Effector memory CD8-positive, alpha-beta T cell (primary cell): ENCODE measurements around the gene CETP.

Experiments used
- ATAC-seq: fragments of 150-1000 bp; cut with Tn5 transposase; replicated peaks from 2 replicates; pipeline ENCODE4 v1.10.0; 2021; ENCODE audit warnings: mild to moderate bottlenecking, moderate library complexity
- DNase-seq, 3 experiments: peaks; one replicate each; pipeline ENCODE4 v3.0.0; 2021
- H3K27ac Mint-ChIP-seq, 2 donors: one replicate each; pipeline ENCODE4 v1.8.0; 2022; ENCODE audit warnings: mild to moderate bottlenecking in 2 of 2, mixed read lengths in 2 of 2, moderate library complexity in 2 of 2
- H3K27me3 Mint-ChIP-seq, 2 donors: one replicate each; pipeline ENCODE4 v1.8.0; 2022; ENCODE audit warnings: mixed read lengths in 2 of 2
- H3K36me3 Mint-ChIP-seq: one replicate; pipeline ENCODE4 v1.8.0; 2022; ENCODE audit warnings: mild to moderate bottlenecking, moderate library complexity, mixed read lengths; ENCODE audit not compliant: insufficient read depth
- H3K4me1 Mint-ChIP-seq, 2 donors: one replicate each; pipeline ENCODE4 v1.8.0; 2022; ENCODE audit warnings: low read depth in 2 of 2, mixed read lengths in 2 of 2
- H3K4me3 Mint-ChIP-seq, 2 donors: one replicate each; pipeline ENCODE4 v1.8.0; 2022; ENCODE audit warnings: mild to moderate bottlenecking in 2 of 2, mixed read lengths in 2 of 2, moderate library complexity in 2 of 2
- H3K9me3 Mint-ChIP-seq, 2 donors: one replicate each; pipeline ENCODE4 v1.8.0; 2022; ENCODE audit warnings: mixed read lengths in 2 of 2

CETP gene

DNA sequence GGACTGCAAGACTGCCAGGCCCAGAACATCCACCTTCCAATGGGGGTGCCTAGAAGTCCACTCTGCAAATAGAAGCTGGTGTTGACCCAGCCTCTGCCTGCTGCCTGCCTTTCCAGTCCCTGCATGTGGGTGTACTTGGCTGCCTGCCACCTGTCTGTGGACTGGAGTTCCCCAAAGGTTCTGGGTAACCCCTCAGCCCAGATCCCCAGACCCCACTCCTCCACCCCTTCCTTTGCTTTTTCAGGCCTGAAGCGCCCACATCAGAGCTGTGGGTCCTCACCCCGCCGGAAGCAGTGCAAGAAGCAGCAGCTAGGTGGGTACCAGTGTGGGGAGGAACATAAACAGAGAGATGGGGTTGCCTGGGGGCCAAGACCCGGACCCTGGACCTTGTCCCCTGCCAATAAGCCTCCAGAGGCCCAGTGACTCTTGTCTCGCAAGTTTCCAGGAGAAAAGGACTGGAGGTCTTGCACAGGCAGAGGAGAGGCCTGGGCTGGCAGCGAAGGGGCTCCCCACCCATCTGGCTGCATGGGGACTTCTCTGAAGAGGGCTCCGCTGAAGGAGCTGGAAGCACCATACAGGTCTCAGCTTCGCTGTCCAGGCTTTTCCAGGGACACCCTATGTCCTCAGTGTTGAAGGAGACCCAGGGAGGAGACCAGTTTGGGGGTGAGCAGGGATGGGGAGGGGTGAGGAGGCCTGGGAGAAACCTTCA, 61.9 kb downstream of the CETP start:
- Mint-ChIP-seq H3K27ac (peak overlapping the region; percentile 90 to 93), H3K36me3 (peaks cover 87% of the 10 kb centered on the region), H3K27me3 (no peaks in the 10 kb centered on the region), H3K9me3 (no peaks in the 10 kb centered on the region), H3K4me1 (peaks cover 75 to 78% of the 10 kb centered on the region in 2 donors), H3K4me3 (peak overlapping the region; percentile 75 to 77)
- DNase-seq, result peak; percentile 77 to 79 (median 78)
- ATAC-seq, result peak; percentile 92

DNA sequence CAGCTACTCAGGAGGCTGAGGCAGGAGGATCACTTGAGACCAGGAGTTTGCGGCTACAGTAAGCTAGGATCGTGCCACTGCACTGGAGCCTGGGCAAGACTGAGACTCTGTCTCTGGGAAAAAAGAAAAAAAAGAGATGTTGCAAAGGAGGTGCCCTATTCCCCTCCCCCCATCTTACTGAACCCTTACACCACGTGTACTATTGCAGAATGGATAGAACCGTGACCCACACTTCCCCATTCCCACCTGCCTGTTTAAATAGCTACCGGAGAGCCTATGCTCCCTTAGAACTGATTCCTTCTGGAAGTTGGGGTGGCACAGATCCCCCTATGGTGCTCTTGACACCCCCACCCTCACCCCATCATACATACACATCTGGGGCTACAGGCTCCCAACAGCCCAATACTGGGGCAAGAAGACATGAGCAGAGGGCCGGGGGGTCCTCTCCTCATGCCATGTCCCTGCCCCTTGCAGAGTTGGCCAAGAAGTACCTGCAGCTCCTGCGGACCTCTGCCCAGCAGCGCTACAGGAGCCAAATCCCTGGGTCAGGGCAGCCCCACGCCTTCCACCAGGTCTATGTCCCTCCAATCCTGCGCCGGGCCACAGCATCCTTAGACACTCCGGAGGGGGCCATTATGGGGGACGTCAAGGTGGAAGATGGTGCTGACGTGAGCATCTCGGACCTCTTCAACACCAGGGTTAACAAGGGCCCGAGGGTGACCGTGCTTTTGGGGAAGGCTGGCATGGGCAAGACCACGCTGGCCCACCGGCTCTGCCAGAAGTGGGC, 63.3 kb downstream of the CETP start:
- ATAC-seq (no peak), DNase-seq (no peak)
- H3K4me1 Mint-ChIP-seq, result peaks cover 79 to 83% of the 10 kb centered on the region in 2 donors
- peak overlapping the region; percentile 36 to 77 for H3K4me3 Mint-ChIP-seq
- no peaks in the 10 kb centered on the region for H3K9me3 Mint-ChIP-seq
- H3K36me3 Mint-ChIP-seq, result peaks cover 81% of the 10 kb centered on the region
- H3K27ac Mint-ChIP-seq, result peak overlapping the region; percentile 70 to 93
- H3K27me3 Mint-ChIP-seq, result no peaks in the 10 kb centered on the region

DNA sequence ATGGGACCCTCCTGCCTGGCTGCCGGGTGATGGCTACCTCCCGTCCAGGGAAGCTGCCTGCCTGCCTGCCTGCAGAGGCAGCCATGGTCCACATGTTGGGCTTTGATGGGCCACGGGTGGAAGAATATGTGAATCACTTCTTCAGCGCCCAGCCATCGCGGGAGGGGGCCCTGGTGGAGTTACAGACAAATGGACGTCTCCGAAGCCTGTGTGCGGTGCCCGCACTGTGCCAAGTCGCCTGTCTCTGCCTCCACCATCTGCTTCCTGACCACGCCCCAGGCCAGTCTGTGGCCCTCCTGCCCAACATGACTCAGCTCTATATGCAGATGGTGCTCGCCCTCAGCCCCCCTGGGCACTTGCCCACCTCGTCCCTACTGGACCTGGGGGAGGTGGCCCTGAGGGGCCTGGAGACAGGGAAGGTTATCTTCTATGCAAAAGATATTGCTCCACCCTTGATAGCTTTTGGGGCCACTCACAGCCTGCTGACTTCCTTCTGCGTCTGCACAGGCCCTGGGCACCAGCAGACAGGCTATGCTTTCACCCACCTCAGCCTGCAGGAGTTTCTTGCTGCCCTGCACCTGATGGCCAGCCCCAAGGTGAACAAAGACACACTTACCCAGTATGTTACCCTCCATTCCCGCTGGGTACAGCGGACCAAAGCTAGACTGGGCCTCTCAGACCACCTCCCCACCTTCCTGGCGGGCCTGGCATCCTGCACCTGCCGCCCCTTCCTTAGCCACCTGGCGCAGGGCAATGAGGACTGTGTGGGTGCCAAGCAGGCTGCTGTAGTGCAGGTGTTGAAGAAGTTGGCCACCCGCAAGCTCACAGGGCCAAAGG, 64.4 kb downstream of the CETP start:
- no peaks in the 10 kb centered on the region for H3K27me3 Mint-ChIP-seq
- no peak for ATAC-seq
- H3K36me3 Mint-ChIP-seq, result peaks cover 79% of the 10 kb centered on the region
- H3K4me3 Mint-ChIP-seq, result peak overlapping the region in 1 of 2 donors; percentile 20
- no peak for DNase-seq
- H3K27ac Mint-ChIP-seq, result peak overlapping the region; percentile 70 to 93
- H3K4me1 Mint-ChIP-seq, result peaks cover 76 to 80% of the 10 kb centered on the region in 2 donors
- no peaks in the 10 kb centered on the region for H3K9me3 Mint-ChIP-seq

DNA sequence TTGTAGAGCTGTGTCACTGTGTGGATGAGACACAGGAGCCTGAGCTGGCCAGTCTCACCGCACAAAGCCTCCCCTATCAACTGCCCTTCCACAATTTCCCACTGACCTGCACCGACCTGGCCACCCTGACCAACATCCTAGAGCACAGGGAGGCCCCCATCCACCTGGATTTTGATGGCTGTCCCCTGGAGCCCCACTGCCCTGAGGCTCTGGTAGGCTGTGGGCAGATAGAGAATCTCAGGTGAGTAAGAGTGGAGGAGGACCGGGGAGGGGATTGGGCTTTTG, 65.0 kb downstream of the CETP start:
- DNase-seq (no peak), ATAC-seq (no peak)
- Mint-ChIP-seq H3K27ac (peak overlapping the region; percentile 80 to 93), H3K9me3 (no peaks in the 10 kb centered on the region), H3K4me1 (peaks cover 73 to 79% of the 10 kb centered on the region in 2 donors), H3K36me3 (peaks cover 79% of the 10 kb centered on the region), H3K4me3 (peak overlapping the region in 1 of 2 donors; percentile 21), H3K27me3 (no peaks in the 10 kb centered on the region)

DNA sequence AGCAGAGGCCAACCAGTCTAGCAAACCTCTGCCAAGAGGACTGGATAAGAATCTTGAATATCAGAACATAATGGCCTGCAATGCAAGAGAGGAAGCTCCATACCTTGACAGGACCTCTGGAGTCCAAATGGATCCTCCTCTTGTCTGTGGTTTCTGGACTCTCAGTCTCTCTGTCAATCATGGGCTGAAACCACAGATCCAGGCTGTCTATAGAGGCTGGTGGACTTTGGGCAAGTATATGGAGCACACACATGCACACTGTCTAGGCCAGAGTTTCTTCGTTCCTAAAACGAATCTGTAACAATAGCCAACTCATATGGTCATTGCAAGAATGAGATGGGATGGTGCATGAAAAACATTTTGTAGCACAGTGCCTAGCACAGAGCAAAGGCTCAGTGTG, 65.3 kb downstream of the CETP start:
- H3K36me3 Mint-ChIP-seq, result peaks cover 78% of the 10 kb centered on the region
- DNase-seq (no peak), ATAC-seq (no peak)
- H3K4me3 Mint-ChIP-seq, result peak overlapping the region in 1 of 2 donors; percentile 21
- no peaks in the 10 kb centered on the region for H3K9me3 Mint-ChIP-seq
- H3K27me3 Mint-ChIP-seq, result no peaks in the 10 kb centered on the region
- H3K27ac Mint-ChIP-seq, result peak overlapping the region; percentile 80 to 93
- peaks cover 72 to 79% of the 10 kb centered on the region in 2 donors for H3K4me1 Mint-ChIP-seq

DNA sequence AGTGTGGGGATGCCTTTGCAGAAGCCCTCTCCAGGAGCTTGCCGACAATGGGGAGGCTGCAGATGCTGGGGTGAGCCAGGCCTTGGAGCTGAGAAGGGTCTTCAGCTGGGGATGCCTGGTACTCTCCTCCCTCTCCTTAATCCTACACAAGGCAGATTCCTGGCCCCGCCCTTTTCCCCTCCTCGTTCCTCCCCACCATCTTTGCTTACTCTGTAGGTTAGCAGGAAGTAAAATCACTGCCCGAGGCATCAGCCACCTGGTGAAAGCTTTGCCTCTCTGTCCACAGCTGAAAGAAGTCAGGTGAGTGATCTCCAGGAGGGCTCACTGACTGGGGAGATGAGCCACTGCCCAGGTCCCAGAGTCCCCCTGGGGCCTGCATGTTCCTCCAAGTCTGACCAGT, 66.3 kb downstream of the CETP start:
- H3K4me1 Mint-ChIP-seq, result peaks cover 64 to 72% of the 10 kb centered on the region in 2 donors
- peak overlapping the region in 1 of 2 donors; percentile 8 for H3K4me3 Mint-ChIP-seq
- DNase-seq, result no peak
- peak overlapping the region; percentile 80 to 93 for H3K27ac Mint-ChIP-seq
- H3K36me3 Mint-ChIP-seq, result peaks cover 77% of the 10 kb centered on the region
- no peak for ATAC-seq
- H3K9me3 Mint-ChIP-seq, result no peaks in the 10 kb centered on the region
- H3K27me3 Mint-ChIP-seq, result no peaks in the 10 kb centered on the region

DNA sequence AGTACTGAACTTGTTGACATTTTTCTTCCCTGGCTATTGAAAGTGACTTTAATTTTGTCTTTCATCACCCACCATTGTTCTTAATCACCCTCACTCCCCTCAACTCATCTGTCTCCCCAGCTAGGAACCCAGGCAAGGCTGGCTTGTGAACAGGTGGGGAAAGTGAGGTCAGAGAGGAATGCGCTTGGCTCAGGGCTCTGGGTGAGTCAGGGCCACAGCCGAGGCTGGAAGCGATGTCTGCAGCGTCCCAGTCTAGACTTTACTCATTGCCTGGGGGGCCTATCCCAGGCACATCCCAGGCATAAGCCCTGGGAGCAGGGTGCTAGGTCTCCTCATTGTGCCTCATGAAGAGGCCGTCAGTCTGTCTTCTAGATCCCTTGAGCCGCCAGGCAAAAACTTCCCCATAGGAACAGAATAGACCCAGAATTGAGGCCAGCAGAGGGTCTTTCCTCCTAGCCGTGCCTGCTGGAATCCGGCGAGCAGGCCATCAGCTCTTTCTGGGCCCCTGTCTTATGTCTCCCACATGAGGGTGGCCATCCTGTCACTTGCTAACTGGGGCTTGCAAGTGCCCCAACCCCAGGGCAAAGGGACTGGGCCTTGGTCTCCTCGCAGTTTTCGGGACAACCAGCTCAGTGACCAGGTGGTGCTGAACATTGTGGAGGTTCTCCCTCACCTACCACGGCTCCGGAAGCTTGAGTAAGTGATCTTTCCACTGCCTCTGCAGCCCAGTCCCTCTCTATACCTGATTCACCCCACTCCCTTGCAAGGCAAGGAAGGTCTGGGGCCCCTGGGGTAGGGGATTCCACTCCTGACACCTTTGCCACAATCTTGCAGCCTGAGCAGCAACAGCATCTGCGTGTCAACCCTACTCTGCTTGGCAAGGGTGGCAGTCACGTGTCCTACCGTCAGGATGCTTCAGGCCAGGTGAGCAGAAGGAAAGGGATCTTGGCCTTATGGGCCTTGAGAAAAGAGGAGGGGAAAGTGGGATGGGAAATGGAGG, 67.7 kb downstream of the CETP start:
- Mint-ChIP-seq H3K4me3 (peak overlapping the region; percentile 43 to 64), H3K4me1 (peaks cover 58 to 68% of the 10 kb centered on the region in 2 donors), H3K27ac (peak overlapping the region; percentile 73 to 80), H3K36me3 (peaks cover 75% of the 10 kb centered on the region), H3K27me3 (no peaks in the 10 kb centered on the region), H3K9me3 (no peaks in the 10 kb centered on the region)
- peak; percentile 94 for ATAC-seq
- peak; percentile 32 to 38 (median 37) for DNase-seq

DNA sequence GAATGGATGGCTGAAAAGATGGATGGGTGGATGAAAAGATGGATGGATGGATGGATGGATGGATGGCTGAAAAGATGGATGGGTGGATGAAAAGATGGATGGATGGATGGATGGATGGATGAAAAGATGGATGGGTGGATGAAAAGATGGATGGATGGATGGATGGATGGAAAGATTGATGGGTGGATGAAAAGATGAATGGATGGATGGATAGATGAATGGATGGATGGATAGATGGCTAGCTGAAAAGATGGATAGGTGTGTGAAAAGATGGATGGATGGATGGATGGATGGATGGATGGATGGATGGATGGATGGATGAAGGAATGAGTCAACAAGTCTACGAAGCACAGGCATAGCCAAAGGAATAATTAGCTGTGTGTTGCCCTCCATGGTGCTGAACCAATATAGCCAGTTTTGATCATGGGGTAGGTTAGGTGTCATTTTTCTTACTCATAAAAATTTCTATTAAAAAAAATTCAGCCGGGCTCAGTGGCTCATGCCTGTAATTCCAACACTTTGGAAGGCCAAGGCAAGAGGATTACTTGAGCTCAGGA, 68.7 kb downstream of the CETP start:
- peak overlapping the region in 1 of 2 donors; percentile 64 for H3K4me3 Mint-ChIP-seq
- ATAC-seq (no peak), DNase-seq (no peak)
- no peaks in the 10 kb centered on the region for H3K27me3 Mint-ChIP-seq
- peaks cover 61 to 74% of the 10 kb centered on the region in 2 donors for H3K4me1 Mint-ChIP-seq
- H3K36me3 Mint-ChIP-seq, result peaks cover 78% of the 10 kb centered on the region
- no peaks in the 10 kb centered on the region for H3K9me3 Mint-ChIP-seq
- H3K27ac Mint-ChIP-seq, result peak overlapping the region; percentile 19 to 80

DNA sequence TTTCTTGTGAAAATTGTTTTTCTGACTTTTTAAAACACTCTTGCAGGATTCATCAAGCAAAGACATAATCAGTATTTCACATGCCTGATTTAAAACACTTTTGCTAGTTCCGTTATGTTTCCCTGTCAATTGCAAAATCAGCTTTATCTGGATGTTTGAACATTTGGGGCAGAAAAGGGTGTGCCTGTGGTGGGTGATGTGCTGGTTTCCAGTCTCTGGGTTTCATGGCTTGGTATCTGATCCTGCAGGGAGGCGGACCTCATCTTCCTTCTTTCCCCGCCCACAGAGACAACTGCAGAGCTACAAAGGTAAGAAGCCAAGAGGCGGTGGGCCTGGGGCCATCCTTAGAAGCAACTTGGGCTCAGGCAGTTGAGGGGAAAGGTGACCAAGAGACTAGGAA, 69.4 kb downstream of the CETP start:
- Mint-ChIP-seq H3K27me3 (no peaks in the 10 kb centered on the region), H3K9me3 (no peaks in the 10 kb centered on the region), H3K4me3 (peak overlapping the region in 1 of 2 donors; percentile 64), H3K4me1 (peaks cover 67 to 77% of the 10 kb centered on the region in 2 donors), H3K27ac (peak overlapping the region; percentile 19 to 80), H3K36me3 (peaks cover 71% of the 10 kb centered on the region)
- ATAC-seq, result no peak
- DNase-seq, result no peak

DNA sequence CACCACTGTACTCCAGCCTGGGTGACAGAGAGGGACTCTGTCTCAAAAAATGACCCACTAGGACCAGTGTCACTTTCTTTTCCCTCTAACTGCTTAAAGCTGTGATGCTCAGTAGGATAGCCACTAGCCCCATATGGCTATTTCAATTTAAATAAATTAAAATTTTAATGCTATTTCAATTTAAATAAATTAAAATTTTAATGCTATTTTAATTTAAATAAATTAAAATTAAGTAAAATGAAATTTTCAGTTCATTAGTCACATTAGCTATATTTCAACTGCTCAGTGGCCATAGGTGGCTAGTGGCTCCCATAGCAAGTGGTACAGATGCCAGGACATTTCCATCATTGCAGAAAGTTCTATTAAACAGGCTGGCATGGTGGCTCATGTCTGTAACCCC, 70.6 kb downstream of the CETP start:
- Mint-ChIP-seq H3K36me3 (peaks cover 69% of the 10 kb centered on the region), H3K4me1 (peaks cover 67 to 77% of the 10 kb centered on the region in 2 donors), H3K4me3 (no peak overlapping the region), H3K27ac (peak overlapping the region in 1 of 2 donors; percentile 19), H3K27me3 (no peaks in the 10 kb centered on the region), H3K9me3 (no peaks in the 10 kb centered on the region)
- DNase-seq (no peak), ATAC-seq (no peak)

DNA sequence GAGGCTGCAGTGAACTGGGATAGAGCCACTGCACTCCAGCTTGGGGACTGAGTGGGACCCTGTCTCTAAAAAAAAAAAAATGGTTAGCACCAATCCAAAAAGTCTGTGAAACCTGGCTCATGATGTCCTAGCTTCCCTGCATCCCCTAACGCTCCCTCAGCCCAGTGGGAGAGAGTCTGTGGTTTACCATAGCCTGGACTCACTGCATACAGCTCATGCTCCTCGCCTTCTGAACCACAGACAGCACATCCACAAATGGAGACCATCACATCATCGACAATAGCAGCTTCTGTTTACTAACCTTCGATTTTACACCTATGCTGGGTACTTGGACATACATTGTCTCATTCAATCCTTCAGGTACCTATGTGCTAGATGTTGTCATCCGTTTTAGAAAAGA, 71.2 kb downstream of the CETP start:
- no peak overlapping the region for H3K4me3 Mint-ChIP-seq
- DNase-seq, result no peak
- H3K9me3 Mint-ChIP-seq, result no peaks in the 10 kb centered on the region
- ATAC-seq, result no peak
- no peaks in the 10 kb centered on the region for H3K27me3 Mint-ChIP-seq
- peaks cover 72% of the 10 kb centered on the region for H3K36me3 Mint-ChIP-seq
- H3K4me1 Mint-ChIP-seq, result peaks cover 67 to 77% of the 10 kb centered on the region in 2 donors
- peak overlapping the region; percentile 9 to 94 for H3K27ac Mint-ChIP-seq
